GM18505 (cell line): Measurements from ENCODE around the gene BTN3A1.

Experiments
- ATAC-seq: cut with Tn5 transposase; IDR thresholded peaks from one replicate; pipeline ENCODE4 v1.9.1; 2021; ENCODE audit not compliant: unreplicated experiment
- POLR2A ChIP-seq: IDR thresholded peaks from 4 replicates; pipeline ENCODE4 v1.6.1; 2011; ENCODE audit warnings: borderline replicate concordance; ENCODE audit not compliant: insufficient read depth, insufficient read length; ENCODE audit errors: extremely low read depth

The BTN3A1 gene

DNA sequence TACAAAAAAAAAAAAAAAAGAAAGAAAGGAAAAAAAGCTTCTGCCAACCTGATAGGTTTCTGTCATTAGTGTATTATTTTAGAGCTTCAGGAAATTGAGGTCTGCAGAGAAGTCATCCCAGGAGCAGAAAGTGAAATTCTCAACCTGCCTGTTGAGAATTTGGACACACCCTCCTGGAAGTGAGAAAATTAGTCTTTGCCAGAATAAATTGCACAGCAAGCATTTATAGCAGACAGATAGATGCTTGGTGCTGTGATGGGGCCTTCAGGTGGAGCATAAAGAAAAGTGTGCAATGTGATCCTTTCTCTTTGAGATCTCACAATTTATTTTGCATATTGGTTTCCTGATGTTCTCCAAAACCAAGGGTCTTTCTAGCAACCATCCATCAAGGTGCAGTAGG, 14.5 kb upstream of the BTN3A1 start:
- no peak for ATAC-seq
- no peak for TF ChIP-seq POLR2A

GRCh38 chr6:26388014-26388413, 14.1 kb upstream of the BTN3A1 start:
- no peak for TF ChIP-seq POLR2A
- ATAC-seq = no peak

DNA sequence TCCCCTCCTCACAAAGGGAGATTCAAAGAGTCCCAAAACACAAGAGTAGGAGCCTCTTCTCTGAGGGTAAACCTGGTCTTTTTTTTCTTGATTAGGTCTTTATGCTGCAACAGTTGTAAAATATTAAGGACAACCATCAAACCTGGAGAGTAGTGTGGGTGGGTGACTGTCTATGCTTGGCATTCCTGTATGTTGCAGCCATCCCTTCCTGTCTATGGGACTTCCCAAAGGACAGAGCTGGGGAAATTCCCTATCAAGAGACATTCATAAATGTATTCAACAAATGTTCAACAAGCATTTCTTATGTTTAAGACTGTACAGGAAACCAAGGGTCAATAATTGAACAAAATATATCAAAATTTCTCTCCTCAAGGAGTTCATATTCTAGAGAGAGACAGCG, 13.6 kb upstream of the BTN3A1 start:
- TF ChIP-seq POLR2A = no peak
- no peak for ATAC-seq

GRCh38 chr6:26389349-26389894, 12.7 kb upstream of the BTN3A1 start:
- TF ChIP-seq POLR2A = no peak
- no peak for ATAC-seq

DNA sequence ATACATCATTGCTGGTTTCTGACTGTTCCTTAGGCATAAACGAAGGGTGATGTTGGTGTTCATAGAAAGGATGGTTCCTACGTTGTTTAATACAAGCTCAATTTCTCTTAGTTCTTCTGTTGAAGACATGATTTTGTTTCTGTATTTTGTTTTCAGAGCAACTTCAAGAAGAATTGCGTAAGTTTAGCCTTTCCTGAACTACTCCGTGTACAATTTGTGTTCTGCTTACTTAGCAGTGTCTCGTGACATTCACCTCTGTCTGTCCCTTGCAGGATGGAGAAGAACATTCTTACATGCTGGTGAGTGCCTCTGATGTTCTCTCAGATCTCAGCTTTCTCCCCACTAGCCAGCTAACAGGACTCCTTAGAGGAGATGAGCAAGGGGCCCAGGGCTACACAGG, 11.5 kb upstream of the BTN3A1 start:
- ATAC-seq = no peak
- TF ChIP-seq POLR2A = no peak

GRCh38 chr6:26392932-26393636, 9.0 kb upstream of the BTN3A1 start:
- ATAC-seq = no peak

DNA sequence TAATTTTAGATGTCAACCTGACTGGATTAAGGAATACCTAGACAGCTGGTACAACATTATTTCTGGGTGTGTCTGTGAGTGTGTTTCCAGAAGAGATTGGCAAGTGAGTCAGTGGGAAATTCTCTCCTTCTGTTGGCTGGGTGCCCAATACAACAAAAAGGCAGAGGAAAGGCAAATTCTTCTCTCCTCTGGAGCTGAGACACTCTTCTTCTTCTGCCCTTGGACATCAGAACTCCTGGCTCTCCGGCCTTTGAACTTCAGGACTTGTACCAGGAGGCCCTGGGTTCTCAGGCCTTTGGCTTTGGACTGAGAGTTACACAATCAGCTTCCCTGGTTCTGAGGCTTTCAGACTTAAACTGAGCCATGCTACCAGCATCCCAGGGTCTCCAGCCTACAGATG, 7.8 kb upstream of the BTN3A1 start:
- no peak for ATAC-seq
- no peak for TF ChIP-seq POLR2A

More at GRCh38 chr6:26392932-26393636, 9.0 kb upstream of the BTN3A1 start:
- TF ChIP-seq POLR2A = no peak

- TF ChIP-seq POLR2A = no peak
- no peak for ATAC-seq
Measured at GRCh38 chr6:26398555-26398954, 3.5 kb upstream of the BTN3A1 start.

GRCh38 chr6:26400626-26401025, 1.4 kb upstream of the BTN3A1 start:
- ATAC-seq = no peak
- no peak for TF ChIP-seq POLR2A

DNA sequence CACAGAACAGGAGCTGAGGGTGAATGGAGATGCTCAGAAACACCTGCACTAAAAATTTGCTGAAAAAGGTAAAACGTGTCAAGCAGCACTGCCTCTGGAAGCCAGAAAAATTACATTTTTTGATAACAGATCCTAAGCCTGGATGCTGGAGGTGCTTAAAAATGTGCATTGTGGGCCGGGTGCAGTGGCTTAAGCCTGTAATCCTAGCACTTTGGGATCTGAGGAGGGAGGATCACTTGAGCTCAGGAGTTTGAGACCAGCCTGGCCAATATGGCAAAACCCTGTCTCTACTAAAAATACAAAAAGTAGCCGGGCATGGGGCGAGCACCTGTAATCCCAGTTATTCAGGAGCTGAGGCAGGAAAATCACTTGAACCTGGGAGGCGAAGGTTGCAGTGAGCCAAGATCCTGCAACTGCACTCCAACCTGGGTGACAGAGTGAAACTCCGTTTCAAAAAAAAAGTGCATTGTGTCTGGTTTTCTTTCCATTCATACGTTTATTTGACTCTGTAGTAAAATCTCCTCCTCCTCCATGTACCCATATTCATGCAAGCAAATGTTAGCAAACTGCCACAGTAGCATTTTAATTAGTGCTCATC, 587 bp upstream of the BTN3A1 start:
- no peak for TF ChIP-seq POLR2A
- ATAC-seq = no peak

DNA sequence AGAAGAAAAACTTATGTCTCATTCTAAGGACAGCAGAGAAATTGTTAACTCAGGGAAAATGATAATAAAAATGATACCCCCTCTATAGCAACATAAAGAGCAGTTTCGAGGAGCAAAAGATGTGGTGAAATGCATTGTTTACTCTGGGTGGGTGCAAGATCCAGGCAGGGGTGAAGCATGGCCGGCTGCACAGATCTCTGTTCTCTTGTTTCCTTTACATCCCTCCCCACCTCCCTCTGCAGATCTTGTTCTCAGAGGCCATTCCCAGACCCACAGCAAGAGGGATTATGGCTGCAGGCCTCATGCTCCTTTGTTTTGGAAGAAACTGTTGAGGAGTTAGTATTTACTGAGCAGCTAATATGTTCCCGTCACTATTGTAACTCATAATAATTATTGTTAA, 1.8 kb downstream of the BTN3A1 start:
- TF ChIP-seq POLR2A = no peak
- no peak for ATAC-seq

GRCh38 chr6:26404546-26404945, 2.5 kb downstream of the BTN3A1 start:
- no peak for TF ChIP-seq POLR2A
- no peak for ATAC-seq

GRCh38 chr6:26408828-26409730, 7.0 kb downstream of the BTN3A1 start:
- TF ChIP-seq POLR2A = no peak
- no peak for ATAC-seq
